ENCODE measurements around the gene SRPK3.

DNA sequence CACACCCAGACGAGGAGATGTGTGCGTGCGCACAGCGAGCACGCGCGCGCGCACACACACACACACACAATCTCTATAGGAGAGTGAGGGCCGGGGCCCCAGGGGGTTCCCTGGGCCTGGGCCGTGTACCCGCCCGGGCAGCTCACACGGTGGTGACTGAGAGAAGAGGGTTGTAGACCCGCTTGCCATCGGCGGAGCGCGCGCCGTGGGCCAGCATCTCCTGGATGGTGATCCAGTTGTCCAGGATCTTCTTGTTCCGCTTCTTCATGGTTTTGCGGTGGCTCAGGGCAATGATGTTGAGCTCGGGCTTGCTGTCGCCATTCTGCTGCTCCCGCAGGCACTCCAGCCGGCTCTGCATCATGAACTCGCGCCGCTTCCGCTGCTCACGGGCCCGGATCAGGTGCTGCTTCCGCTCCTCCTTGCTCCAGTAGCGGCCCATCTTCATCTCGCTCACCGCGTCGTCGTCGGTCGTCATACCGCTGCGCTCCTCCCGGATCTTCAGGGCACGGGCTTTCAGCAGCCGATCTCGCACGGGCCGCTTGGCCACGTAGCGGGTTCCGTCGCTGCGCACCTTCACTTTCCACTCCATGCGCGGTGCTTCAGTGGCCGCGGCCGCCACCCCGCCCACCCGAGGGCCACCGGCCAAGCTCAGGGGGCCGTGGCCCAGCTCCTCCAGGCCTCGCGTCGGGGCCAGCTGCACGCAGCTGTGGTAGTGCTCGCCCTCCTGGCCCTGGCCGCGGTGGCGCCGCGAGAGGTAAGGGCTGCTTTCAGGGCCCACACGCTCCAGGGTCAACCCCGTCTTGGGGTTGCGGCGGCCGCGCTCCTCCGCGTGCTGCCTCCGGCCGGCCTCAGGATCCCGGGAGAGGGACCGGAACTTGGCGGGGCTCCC lies 22.6 kb downstream of the SRPK3 start:
- TF ChIP-seq CTCF (IDR thresholded peaks at IDR 0.05) (no peak), REST (IDR thresholded peaks at IDR 0.05; ENCODE audit: insufficient read depth in 1 of 2, low read depth in 2 of 2, low read length in 1 of 2) (no peak)

Measured in Panc1 (cell line).